Osteoblast (primary cell): ENCODE results near the gene CCIN. TPM values are rescaled to one million over a fixed set of nuclear protein-coding genes. Genes with fewer than 3 reads are reported as not detected.

Experiments
- DNase-seq: peaks from one replicate; pipeline ENCODE4 v3.0.0; 2011; ENCODE audit warnings: low spot score, mixed read lengths; ENCODE audit not compliant: insufficient read length; ENCODE audit errors: missing footprints
- H2AFZ ChIP-seq: 2 replicates; pipeline ENCODE4 v1.6.0; 2011; ENCODE audit warnings: mild to moderate bottlenecking, low read length
- H3K27ac ChIP-seq: 2 replicates; pipeline ENCODE4 v1.5.1; 2011; ENCODE audit warnings: mild to moderate bottlenecking, low read depth, low read length, moderate library complexity
- H3K27me3 ChIP-seq: 2 replicates; pipeline ENCODE4 v1.6.0; 2012; ENCODE audit warnings: mild to moderate bottlenecking, control low read depth, inconsistent platforms, low read length, moderate library complexity; ENCODE audit not compliant: insufficient read depth
- H3K36me3 ChIP-seq: 2 replicates; pipeline ENCODE4 v1.5.1; 2011; ENCODE audit warnings: mild to moderate bottlenecking, low read length, control low read depth, moderate library complexity; ENCODE audit not compliant: insufficient read depth
- H3K4me1 ChIP-seq: 2 replicates; pipeline ENCODE4 v1.5.1; 2011; ENCODE audit warnings: mild to moderate bottlenecking, low read length, control low read depth, moderate library complexity; ENCODE audit not compliant: insufficient read depth
- H3K4me2 ChIP-seq: 2 replicates; pipeline ENCODE4 v1.6.0; 2011; ENCODE audit warnings: mild to moderate bottlenecking, low read length; ENCODE audit not compliant: insufficient read depth
- H3K4me3 ChIP-seq: fragments of 200-600 bp; sonication (generic); 3 replicates; pipeline ENCODE4 v1.5.1; 2012; ENCODE audit warnings: mild to moderate bottlenecking, low read length, inconsistent platforms; ENCODE audit not compliant: insufficient read depth
- H3K79me2 ChIP-seq: 2 replicates; pipeline ENCODE4 v1.6.0; 2012; ENCODE audit warnings: mild to moderate bottlenecking, low read length, control low read depth, inconsistent platforms; ENCODE audit not compliant: insufficient read depth
- H3K9me3 ChIP-seq: 2 replicates; pipeline ENCODE4 v1.5.1; 2011; ENCODE audit warnings: low read depth, low read length, control low read depth
- H4K20me1 ChIP-seq: 2 replicates; pipeline ENCODE4 v1.6.0; 2012; ENCODE audit warnings: mild to moderate bottlenecking, low read length, control low read depth; ENCODE audit not compliant: insufficient read depth
- total RNA-seq: library from RNA; depleted of rRNA; stranded (reverse); fragments of >200 nt; gene quantifications from 2 replicates; pipeline ENCODE4 v1.2.3, GENCODE V29; 2012
- TF ChIP-seq, protein P1 (sequence below): IDR thresholded peaks from 2 replicates; pipeline ENCODE4 v1.5.1; 2011; ENCODE audit warnings: mild to moderate bottlenecking, low read depth, low read length, moderate library complexity; ENCODE audit errors: extremely low read depth

The CCIN gene
- total RNA-seq, 1 donor = 2.2 TPM

DNA sequence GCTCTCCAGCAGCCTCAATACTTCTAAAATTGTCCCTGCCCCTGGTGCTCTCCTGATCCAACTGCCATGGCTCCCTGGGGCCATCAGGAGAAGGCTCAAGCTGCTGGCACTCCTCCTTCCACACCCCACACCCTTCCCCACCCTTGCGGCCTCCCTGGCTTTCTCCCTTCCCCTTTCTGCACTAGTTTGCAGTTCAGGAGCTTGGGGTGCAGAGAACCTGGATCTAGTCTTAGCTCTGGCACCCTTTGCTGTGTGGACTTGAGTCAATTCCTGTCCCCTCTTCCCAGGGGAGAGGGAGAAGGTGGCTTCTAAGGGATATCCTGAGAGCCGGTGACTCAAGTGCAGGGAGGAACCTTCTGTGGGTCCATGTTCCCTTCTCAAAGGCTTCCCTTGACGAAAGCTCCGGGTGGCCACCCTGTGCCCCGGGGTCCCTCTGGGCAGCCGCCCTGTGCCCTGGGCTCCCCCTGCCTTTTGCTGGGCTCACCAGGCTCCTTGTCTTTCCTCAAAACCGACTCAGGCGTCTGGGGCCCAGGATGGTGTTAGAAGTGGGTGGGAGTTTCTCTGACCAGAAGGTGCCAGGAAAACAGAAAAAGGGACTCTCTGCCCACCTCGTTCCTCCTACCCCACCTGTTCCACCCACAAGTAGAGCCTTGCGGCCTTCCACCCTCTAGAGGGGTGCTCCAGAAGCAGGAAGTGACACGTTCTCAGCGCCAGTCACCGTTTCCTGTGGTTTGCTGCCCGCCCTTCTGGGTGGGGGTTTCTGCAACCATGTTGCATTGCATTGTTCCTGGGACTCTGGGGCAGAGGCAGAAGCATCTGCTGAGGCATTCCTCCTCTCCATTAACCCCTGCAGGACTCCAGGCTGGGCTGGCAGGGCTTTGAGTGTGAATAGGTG, 17.6 kb upstream of the CCIN start:
- no peaks in the 10 kb centered on the region for H3K79me2 ChIP-seq
- peaks cover 10% of the 10 kb centered on the region for H3K36me3 ChIP-seq
- peak overlapping the region; percentile 32 for H3K4me2 ChIP-seq
- no peak for DNase-seq
- H4K20me1 ChIP-seq = peaks cover 4% of the 10 kb centered on the region
- H3K9me3 ChIP-seq = no peaks in the 10 kb centered on the region
- TF ChIP-seq, protein P1, sequence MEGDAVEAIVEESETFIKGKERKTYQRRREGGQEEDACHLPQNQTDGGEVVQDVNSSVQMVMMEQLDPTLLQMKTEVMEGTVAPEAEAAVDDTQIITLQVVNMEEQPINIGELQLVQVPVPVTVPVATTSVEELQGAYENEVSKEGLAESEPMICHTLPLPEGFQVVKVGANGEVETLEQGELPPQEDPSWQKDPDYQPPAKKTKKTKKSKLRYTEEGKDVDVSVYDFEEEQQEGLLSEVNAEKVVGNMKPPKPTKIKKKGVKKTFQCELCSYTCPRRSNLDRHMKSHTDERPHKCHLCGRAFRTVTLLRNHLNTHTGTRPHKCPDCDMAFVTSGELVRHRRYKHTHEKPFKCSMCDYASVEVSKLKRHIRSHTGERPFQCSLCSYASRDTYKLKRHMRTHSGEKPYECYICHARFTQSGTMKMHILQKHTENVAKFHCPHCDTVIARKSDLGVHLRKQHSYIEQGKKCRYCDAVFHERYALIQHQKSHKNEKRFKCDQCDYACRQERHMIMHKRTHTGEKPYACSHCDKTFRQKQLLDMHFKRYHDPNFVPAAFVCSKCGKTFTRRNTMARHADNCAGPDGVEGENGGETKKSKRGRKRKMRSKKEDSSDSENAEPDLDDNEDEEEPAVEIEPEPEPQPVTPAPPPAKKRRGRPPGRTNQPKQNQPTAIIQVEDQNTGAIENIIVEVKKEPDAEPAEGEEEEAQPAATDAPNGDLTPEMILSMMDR = no peak
- H3K27me3 ChIP-seq = no peaks in the 10 kb centered on the region
- peaks cover 63% of the 10 kb centered on the region for H3K4me1 ChIP-seq
- H2AFZ ChIP-seq = peak overlapping the region; percentile 60
- no peak overlapping the region for H3K4me3 ChIP-seq
- H3K27ac ChIP-seq = peak overlapping the region; percentile 84

DNA sequence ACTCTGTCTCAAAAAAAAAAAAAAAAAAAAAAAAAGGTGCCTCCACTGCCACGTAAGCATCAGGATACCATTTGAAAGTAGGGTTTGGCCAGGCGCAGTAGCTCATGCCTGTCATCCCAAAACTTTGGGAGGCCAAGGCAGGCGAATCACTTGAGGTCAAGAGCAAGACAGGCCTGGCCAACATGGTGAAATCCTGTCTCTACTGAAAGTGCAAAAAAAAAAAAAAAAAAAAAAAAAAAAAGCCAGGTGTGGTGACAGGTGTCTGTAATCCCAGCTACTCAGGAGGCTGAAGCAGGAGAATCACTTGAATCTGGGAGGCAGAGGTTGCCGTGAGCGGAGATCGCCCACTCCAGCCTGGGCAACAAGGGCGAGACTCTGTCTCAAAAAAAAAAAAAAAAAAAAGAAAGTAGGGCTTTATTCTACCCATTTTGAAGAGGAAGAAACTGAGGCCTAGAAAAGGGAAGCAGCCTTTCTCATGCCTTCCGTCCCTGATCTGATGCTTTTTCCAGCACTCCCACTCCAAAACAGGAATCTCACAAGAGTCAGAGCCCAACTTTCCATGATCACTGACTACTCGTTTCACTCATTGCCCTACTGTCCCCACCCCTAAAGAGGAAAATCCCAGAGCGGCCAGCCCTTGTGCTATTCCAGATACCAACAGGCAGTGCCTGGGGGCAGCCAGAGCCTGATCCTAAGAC, 16.3 kb upstream of the CCIN start:
- no peaks in the 10 kb centered on the region for H3K27me3 ChIP-seq
- no peaks in the 10 kb centered on the region for H3K79me2 ChIP-seq
- H3K4me1 ChIP-seq = peaks cover 61% of the 10 kb centered on the region
- H3K4me2 ChIP-seq = no peak overlapping the region
- H4K20me1 ChIP-seq = peaks cover 4% of the 10 kb centered on the region
- H3K27ac ChIP-seq = peak overlapping the region; percentile 61
- no peak for DNase-seq
- H3K36me3 ChIP-seq = peaks cover 12% of the 10 kb centered on the region
- H2AFZ ChIP-seq = no peak overlapping the region
- H3K9me3 ChIP-seq = no peaks in the 10 kb centered on the region
- H3K4me3 ChIP-seq = no peak overlapping the region
- TF ChIP-seq, protein P1 = no peak

DNA sequence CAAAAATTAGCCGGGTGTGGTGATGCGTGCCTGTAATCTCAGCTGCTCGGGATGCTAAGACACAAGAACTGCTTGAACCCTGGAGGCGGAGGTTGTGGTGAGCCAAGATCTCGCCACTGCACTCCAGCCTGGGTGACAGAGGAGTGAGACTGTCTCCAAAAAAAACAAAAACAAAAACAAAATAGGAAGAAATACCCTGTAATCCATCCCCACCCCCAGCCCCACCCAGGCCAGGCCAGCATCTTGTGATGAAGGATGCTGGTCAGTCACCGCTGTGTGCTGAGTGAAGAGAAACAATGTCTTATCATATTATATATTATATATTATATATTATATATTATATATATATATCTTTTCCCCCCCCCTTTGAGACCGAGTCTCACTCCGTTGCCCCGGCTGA, 15.4 kb upstream of the CCIN start:
- no peak overlapping the region for H3K4me2 ChIP-seq
- peaks cover 12% of the 10 kb centered on the region for H3K36me3 ChIP-seq
- H3K4me3 ChIP-seq = no peak overlapping the region
- no peaks in the 10 kb centered on the region for H4K20me1 ChIP-seq
- H3K27ac ChIP-seq = peak overlapping the region; percentile 94
- TF ChIP-seq, protein P1 = no peak
- DNase-seq = no peak
- no peaks in the 10 kb centered on the region for H3K9me3 ChIP-seq
- no peaks in the 10 kb centered on the region for H3K27me3 ChIP-seq
- H2AFZ ChIP-seq = no peak overlapping the region
- peaks cover 52% of the 10 kb centered on the region for H3K4me1 ChIP-seq
- no peaks in the 10 kb centered on the region for H3K79me2 ChIP-seq

DNA sequence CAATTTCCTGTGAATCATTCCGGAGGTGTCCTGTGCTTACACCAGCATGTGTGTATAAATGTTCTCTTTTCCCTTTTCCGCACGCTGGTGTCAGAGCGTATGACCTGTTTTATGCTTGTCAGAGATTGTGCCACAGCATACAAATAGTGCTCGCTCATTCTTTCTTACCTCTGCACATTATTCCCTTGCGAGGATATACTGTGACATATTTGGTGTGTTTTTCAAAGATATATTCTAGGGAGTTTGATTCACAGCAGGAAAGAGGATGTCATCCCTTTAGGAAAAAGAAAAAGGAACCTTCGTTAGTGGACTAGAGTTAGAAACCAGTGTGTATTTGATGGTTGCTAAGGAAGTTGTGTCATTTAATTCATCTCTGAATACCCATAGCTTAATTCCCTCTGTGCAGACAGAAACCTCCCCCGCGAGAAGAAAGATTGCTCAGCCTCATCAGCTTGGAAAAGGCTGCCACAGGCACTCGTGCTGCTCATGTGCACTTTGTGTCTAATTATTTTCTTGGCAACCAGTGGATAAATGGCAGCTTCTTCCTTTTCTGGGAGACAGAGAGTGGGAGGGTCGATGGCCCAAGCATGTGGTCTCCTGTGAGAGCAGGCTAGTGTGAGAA, 14.7 kb upstream of the CCIN start:
- H3K36me3 ChIP-seq = peaks cover 12% of the 10 kb centered on the region
- H4K20me1 ChIP-seq = no peaks in the 10 kb centered on the region
- H3K9me3 ChIP-seq = no peaks in the 10 kb centered on the region
- no peaks in the 10 kb centered on the region for H3K27me3 ChIP-seq
- peak overlapping the region; percentile 94 for H3K27ac ChIP-seq
- no peak for DNase-seq
- no peaks in the 10 kb centered on the region for H3K79me2 ChIP-seq
- TF ChIP-seq, protein P1 = no peak
- H2AFZ ChIP-seq = peak overlapping the region; percentile 62
- peak overlapping the region; percentile 15 for H3K4me3 ChIP-seq
- H3K4me1 ChIP-seq = peaks cover 50% of the 10 kb centered on the region
- peak overlapping the region; percentile 66 for H3K4me2 ChIP-seq
